Erythroblast (primary cell): Measurements from ENCODE around the gene ODF2.
"Not testable (repeated sequence)": the region's sequence is repeated elsewhere in the genome, so short reads cannot be mapped to it uniquely, and the experiment has no call there.

ENCODE experiments used
- GATA1 ChIP-seq: IDR thresholded peaks from 2 replicates; pipeline ENCODE4 v1.6.1; 2011; ENCODE audit warnings: low read depth, mild to moderate bottlenecking, control low read depth, low read length, moderate library complexity
- POLR2A ChIP-seq: IDR thresholded peaks from 2 replicates; pipeline ENCODE4 v1.6.1; 2011; ENCODE audit warnings: mild to moderate bottlenecking, low read length

DNA sequence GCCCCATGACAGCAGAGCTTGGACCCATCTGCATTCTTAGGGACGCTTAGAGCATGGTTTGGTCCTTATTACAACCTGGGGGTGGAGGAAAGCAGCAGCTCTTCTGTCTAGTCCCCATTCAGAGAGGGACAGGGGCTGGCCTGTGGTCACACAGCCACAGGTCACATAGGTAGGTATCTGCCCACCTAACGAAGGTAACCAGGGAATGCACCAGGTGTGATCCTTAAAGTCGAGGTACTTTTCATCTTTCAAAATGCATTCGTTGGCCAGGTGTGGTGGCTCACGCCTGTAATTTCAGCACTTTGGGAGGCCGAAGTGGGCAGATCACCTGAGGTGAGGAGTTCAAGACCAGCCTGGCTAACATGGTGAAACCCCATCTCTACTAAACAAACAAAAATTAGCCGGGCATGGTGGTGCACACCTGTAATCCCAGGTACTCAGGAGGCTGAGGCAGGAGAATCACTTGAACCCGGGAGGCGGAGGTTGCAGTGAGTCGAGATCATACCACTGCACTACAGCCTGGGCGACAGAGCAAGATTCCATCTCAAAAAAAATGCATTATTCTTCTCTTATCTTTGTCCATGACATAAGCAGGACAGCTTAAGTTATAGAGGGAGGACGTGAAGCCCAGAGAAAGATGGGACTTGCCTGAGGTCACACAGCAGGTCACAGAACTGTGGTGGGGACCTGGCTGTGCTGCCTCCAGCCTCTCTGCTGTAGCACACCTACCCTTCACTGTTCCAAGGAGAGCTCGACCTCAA, 33.6 kb upstream of the ODF2 start:
- TF ChIP-seq POLR2A, GATA1: not testable (repeated sequence)
